Measurements from ENCODE around the gene POP5.
A peak's percentile ranks its signal among the peaks of the same experiment; 100 is the strongest.
"Not testable (repeated sequence)": the region's sequence is repeated elsewhere in the genome, so short reads cannot be mapped to it uniquely, and the experiment has no call there.

Gene POP5

DNA sequence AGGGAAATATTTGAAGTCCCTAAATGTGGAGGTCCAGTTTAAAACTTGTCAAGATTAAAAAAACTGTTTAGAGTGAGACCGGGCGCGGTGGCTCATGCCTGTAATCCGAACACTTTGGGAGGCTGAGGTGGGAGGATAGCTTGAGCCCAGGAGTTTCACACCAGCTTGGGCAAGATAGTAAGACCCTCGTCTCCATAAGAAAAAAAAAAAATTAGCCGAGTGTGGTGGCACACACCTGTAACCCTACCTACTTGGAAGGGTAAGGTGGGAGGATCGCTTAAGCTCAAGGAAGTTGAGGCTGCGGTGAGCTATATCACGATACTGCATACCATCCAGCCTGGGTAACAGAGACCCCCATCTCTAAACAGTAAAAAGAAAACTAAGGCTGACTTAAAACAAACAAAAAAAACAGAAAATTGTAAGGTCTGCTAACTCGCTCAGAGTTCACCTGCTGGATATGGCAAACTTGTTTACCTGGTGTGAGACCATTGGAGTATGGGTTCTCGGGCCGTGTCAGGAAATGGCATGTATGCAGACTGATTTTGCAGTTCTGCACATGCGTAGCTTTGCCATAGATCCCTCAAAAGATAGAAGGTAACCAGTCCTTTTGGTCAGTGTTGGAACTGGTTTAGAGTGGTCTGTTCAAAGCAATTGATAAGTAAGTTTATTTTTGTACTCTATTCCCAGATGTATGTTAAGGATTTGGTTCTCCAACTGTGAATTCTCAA lies 45.0 kb downstream of the POP5 start:
- no peak for TF ChIP-seq ZNF274 (IDR thresholded peaks at IDR 0.05; ENCODE audit: low read depth, low read length)
- peak overlapping the region; percentile 88 for H3K4me3 ChIP-seq (ENCODE audit: low read length)

DNA sequence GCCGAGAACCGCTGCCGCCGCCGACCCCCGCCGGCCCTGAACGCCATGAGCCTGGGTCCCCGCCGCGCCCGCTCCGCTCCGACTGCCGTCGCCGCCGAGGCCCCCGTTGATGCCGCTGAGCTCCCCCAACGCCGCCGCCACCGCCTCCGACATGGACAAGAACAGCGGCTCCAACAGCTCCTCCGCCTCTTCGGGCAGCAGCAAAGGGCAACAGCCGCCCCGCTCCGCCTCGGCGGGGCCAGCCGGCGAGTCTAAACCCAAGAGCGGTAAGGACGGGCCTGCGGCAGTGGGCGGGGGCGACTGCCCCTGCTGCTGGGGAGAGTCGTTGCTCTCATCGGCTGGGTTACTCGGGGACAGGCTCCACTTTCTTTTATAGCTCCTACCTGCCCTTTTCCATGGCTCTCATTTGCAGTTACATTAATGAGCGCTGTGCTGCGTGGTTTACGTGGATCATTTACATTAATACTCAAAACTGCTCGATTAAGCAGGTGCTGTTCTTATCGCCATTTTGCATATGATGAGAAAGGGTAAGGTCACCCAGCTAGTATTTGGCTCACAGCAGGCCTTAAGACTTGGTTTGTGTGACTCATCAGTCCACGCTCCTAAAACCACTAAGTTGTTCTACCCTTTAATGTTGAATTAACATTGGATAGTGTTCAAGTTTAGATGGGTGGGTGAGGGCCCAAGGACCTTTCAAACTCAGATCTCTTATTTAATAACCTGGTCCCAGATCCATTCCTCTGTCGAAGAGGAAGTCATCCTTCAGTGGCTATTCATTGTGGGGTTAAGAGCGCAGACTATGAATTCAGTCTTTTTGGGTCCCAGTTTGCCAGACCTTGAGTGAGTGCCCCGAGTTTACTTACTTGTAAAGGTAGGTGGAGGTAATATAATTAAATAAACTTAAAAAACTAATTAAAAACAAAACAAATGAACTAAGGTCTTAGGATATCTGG lies 46.2 kb downstream of the POP5 start:
- TF ChIP-seq ZNF274 (IDR thresholded peaks at IDR 0.05; ENCODE audit: low read depth, low read length) = no peak
- H3K4me3 ChIP-seq (ENCODE audit: low read length) = peak overlapping the region; percentile 88

DNA sequence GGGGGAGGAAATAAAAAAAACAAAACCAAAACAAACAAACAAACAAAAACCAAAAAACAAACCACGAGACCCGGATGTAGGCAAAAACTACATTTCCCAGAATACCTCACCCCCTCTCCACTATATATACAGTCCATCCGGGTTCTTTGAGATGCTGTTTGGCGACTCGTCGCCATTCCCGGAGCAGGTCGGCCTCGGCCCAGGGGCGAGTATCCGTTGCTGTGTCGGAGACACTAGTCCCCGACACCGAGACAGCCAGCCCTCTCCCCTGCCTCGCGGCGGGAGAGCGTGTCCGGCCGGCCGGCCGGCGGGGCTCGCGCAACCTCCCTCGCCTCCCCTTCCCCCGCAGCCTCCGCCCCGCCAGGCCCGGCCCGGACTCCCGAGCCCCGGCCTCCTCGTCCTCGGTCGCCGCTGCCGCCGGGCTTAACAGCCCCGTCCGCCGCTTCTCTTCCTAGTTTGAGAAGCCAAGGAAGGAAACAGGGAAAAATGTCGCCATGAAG lies 46.9 kb downstream of the POP5 start, which contains the start of gene RNF10:
RNF10 (plus strand) TSS at position 154 of the 500 bp plus-strand sequence. CDS start 456 bp downstream, outside the sequence.
- H3K4me3 ChIP-seq (ENCODE audit: low read length) = peak within 1 kb of the TSS; percentile 88
- no peak for TF ChIP-seq ZNF274 (IDR thresholded peaks at IDR 0.05; ENCODE audit: low read depth, low read length)

DNA sequence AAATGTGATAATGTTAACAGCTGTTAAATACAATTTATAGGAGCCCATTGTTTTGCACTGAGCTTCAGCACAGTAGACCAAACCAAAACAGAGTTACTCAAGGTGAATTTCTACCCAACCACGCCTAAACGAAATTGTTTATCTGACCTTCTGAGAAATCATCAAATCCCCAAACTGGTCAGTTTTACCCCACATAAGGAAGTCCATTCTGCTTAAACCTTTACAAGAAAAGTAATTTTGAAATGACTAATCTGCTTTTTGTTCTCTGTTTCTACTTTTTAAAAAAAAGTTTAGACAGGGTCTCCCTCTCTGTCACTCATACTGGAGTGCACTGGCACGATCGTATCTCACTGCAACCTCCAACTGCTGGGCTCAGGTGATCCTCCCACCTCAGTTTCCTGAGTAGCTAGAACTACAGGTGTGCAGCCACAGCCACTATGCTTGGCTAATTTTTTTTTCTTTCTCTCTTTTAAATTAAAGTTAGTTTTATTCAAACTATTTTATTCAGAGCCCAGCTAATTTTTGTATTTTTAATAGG lies 48.4 kb downstream of the POP5 start:
- no peak for TF ChIP-seq ZNF274 (IDR thresholded peaks at IDR 0.05; ENCODE audit: low read depth, low read length)
- H3K4me3 ChIP-seq (ENCODE audit: low read length) = no peak overlapping the region

DNA sequence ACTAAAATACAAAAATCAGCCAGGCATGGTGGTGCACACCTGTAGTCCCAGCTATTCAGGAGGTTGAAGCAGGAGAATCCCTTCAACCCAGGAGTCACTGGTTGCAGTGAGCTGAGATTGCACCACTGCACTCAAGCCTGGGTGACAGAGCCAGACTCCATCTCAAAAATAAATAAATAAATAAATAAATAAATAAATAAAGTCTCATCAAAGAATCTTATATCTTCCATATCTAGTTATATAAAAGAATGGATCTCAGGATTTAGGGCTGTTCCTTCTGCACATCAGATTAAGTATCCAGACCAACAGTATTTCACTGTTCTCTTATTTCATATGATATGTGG lies 50.8 kb downstream of the POP5 start:
- not testable (repeated sequence) for H3K4me3 ChIP-seq (ENCODE audit: low read length)

DNA sequence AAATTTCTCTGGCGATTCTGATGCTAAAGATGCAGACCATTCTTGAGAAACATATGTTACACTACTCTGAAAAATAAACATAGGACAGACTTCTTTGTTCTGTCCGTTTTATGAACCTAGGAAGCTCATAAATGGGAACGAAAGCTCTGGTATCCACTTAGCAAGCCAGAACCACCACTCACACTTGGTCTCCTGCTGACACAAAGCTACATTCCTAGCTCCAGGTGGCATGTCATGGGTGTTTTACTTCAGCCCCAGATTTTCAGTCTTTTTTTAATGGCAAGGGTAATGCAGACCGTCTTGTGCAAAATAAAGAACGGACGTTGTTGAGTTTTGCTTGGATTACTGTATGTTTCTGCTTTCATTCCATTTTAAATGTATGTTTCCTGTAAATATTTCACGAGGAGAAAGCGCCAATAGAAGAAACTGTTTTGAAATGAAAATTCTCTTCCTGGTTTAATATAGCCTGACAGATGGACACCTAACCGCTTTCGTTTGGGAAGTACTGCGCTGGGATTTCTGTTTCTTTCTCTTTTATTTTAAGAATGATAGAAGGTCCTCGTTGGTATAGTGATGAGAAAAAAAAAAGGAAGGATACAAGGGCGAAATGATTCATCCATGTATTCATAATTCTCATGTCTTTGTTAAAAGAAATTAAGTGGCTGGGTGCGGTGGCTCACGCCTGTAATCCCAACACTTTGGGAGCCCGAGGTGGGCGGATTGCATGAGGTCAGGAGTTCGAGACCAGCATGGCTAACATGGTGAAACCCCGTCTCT lies 51.4 kb downstream of the POP5 start:
- no peak for TF ChIP-seq ZNF274 (IDR thresholded peaks at IDR 0.05; ENCODE audit: low read depth, low read length)
- H3K4me3 ChIP-seq (ENCODE audit: low read length) = peak overlapping the region; percentile 91

DNA sequence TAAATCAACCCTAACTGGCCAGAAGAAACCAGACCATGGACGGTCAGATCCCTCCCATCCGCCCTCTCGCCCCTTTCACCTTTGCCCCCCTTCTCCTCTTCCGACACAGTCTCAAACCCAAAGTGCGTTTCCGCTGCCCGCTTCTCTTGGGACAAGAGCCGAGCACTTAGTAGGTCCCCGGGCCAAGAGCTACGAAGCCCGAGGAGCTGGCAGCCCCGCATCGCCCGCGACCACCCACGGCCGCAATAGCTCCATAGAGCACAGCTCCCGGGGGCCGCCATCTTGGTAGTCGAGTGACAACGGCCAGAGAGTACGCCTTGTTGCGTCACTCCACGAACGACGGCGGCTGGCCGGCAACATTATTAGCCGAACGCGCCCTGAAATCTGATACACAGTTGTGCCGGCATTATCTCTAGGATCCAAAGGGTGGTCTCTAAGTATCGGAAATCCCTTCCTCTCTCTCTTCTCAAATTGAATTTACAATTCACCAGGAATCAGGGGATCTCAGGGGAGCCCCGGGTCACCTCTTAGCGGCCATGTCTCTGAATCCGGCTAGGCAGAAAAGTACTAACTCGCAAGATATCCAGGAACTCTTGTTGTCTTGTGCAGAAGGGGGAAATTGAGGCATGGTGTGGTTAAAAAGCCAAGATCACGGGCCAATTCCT lies 52.2 kb downstream of the POP5 start, which contains the start of gene COQ5:
COQ5 (minus strand) TSS at position 298 of the 665 bp plus-strand sequence; CDS start at position 281, 17 bp downstream.
- TF ChIP-seq ZNF274 (IDR thresholded peaks at IDR 0.05; ENCODE audit: low read depth, low read length) = no peak
- peak within 1 kb of the TSS; percentile 91 for H3K4me3 ChIP-seq (ENCODE audit: low read length)
